ENCODE measurements around the gene KLF7. TPM values are rescaled to one million over a fixed set of nuclear protein-coding genes. Genes with fewer than 3 reads are reported as not detected.

KLF7 gene
- total RNA-seq, 1 experiment from 2014 or later = 15.4 TPM

DNA sequence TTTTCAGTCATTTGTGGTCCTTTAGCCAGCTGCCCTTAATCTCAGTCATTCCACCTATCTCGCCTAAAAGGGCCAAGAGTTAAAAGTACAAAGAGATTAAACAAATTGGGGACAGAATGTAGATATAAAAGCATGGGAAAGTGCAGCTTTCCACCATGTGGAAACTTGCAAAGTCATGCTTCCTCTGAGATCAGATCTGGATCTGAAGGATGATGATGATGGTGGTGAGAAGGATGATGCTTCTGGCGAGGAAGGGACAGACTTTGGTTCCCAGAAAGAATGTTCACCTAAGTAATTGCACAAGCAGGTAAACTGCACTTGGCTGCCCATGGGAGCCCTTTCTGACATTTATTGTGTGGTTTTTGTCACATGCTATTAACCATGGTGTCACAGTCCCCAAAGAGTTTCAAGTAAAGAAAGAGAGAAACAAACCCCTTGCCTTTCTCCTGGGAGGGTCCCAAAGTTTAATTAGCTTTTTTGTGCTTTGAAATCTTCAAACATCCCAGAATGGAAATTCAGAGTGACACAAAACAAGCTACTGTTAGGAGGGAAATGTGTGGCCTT, 34.7 kb downstream of the KLF7 start:
- ATAC-seq = no peak
- RAD21 ChIA-PET (ENCODE audit: low non-redundant PET in 1 of 2, low total read pairs in 2 of 2, uncharacterized antibody in 2 of 2, unreplicated experiment in 2 of 2) = no interaction called here
- POLR2A ChIA-PET = no interaction called here
- Histone ChIP-seq H3K9ac (ENCODE audit: low read length) (no peak overlapping the region), H4K20me1 (ENCODE audit: insufficient read depth) (no peaks in the 10 kb centered on the region), H3K9me2 (ENCODE audit: insufficient read depth) (no peaks in the 10 kb centered on the region), H2AFZ (ENCODE audit: low read depth, low read length, poor library complexity, severe bottlenecking) (no peak overlapping the region), H3K4me1 (ENCODE audit: control insufficient read depth in 1 of 2, insufficient read depth in 2 of 2, low read length in 2 of 2) (peaks cover 0 to 20% of the 10 kb centered on the region in 2 experiments; a peak in 3 of 4 replicates), H3K79me2 (ENCODE audit: insufficient read depth, low read length) (no peaks in the 10 kb centered on the region), H3K27me3 (ENCODE audit: insufficient read depth, low read length) (no peaks in the 10 kb centered on the region), H3K27ac (ENCODE audit: low read depth, low read length) (no peak overlapping the region), H3K4me2 (ENCODE audit: low read length) (no peak overlapping the region), H3K4me3 (replicated peaks in 1 of 2; ENCODE audit: low read depth in 1 of 2, low read length in 2 of 2) (no peak overlapping the region), H3K9me3 (ENCODE audit: control insufficient read depth in 1 of 2, insufficient read depth in 1 of 2, low read depth in 1 of 2, low read length in 2 of 2) (no peaks in the 10 kb centered on the region), H3K36me3 (ENCODE audit: control insufficient read depth in 1 of 2, insufficient read depth in 2 of 2, low read length in 2 of 2) (no peaks in the 10 kb centered on the region)
- no peak for DNase-seq (ENCODE audit: low read depth, low spot score)
- CTCF ChIA-PET = no interaction called here
- no TSS peak for BruUV-seq (replicated peaks)
- TF ChIP-seq CBX3 (IDR thresholded peaks at IDR 0.05; ENCODE audit: low read depth) (no peak), POLR2A (IDR thresholded peaks at IDR 0.05; ENCODE audit: borderline replicate concordance, extremely low read depth, insufficient read depth, insufficient read length) (no peak), SRF (IDR thresholded peaks at IDR 0.05; ENCODE audit: low read depth) (no peak), EGR1 (IDR thresholded peaks at IDR 0.05; ENCODE audit: low read depth) (no peak), SIN3A (IDR thresholded peaks at IDR 0.05; ENCODE audit: low read depth) (no peak), ZNF274 (IDR thresholded peaks at IDR 0.05; ENCODE audit: low read depth, low read length) (no peak), CEBPB (IDR thresholded peaks at IDR 0.05; ENCODE audit: low read depth) (no peak)
- TF ChIP-seq, protein P1, sequence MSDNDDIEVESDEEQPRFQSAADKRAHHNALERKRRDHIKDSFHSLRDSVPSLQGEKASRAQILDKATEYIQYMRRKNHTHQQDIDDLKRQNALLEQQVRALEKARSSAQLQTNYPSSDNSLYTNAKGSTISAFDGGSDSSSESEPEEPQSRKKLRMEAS (IDR thresholded peaks at IDR 0.05) = no peak
- intact Hi-C loops (cut with micrococcal nuclease) = no loop called here

DNA sequence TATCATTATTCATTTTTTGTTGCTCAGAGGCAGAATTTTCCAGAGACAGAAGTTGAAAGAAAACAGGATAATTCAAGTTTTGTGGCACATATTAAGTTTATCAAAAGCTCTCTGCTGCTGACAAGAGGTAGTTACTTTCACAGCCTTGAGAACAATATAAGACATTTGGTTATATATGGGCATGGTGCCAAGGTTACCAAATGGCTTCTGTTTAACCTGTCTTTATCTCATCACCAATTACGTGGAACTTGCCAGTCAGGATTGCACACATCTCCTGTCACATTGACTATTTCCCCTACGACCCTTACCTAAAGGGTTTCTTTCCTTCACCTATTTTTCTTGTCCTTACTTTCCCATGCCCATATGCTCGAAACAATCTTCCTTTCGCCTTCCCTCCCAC, 35.9 kb downstream of the KLF7 start:
- intact Hi-C loops (cut with micrococcal nuclease) = no loop called here
- Histone ChIP-seq H3K9me3 (ENCODE audit: control insufficient read depth in 1 of 2, insufficient read depth in 1 of 2, low read depth in 1 of 2, low read length in 2 of 2) (no peaks in the 10 kb centered on the region), H3K79me2 (ENCODE audit: insufficient read depth, low read length) (no peaks in the 10 kb centered on the region), H3K27ac (ENCODE audit: low read depth, low read length) (no peak overlapping the region), H3K9ac (ENCODE audit: low read length) (no peak overlapping the region), H4K20me1 (ENCODE audit: insufficient read depth) (no peaks in the 10 kb centered on the region), H3K27me3 (ENCODE audit: insufficient read depth, low read length) (no peaks in the 10 kb centered on the region), H3K4me2 (ENCODE audit: low read length) (no peak overlapping the region), H3K4me3 (replicated peaks in 1 of 2; ENCODE audit: low read depth in 1 of 2, low read length in 2 of 2) (no peak overlapping the region), H3K4me1 (ENCODE audit: control insufficient read depth in 1 of 2, insufficient read depth in 2 of 2, low read length in 2 of 2) (peaks cover 0 to 20% of the 10 kb centered on the region in 2 experiments; a peak in 3 of 4 replicates), H3K9me2 (ENCODE audit: insufficient read depth) (no peaks in the 10 kb centered on the region), H3K36me3 (ENCODE audit: control insufficient read depth in 1 of 2, insufficient read depth in 2 of 2, low read length in 2 of 2) (no peaks in the 10 kb centered on the region), H2AFZ (ENCODE audit: low read depth, low read length, poor library complexity, severe bottlenecking) (no peak overlapping the region)
- ChIA-PET CTCF (no interaction called here), RAD21 (ENCODE audit: low non-redundant PET in 1 of 2, low total read pairs in 2 of 2, uncharacterized antibody in 2 of 2, unreplicated experiment in 2 of 2) (no interaction called here), POLR2A (no interaction called here)
- no peak for DNase-seq (ENCODE audit: low read depth, low spot score)
- no peak for TF ChIP-seq REST (IDR thresholded peaks at IDR 0.05; ENCODE audit: low read depth)
- no peak for TF ChIP-seq CEBPB (IDR thresholded peaks at IDR 0.05; ENCODE audit: low read depth)
- no peak for TF ChIP-seq TCF7L2 (IDR thresholded peaks at IDR 0.05; ENCODE audit: borderline replicate concordance, extremely low read depth, insufficient read depth, insufficient read length)
- no peak for TF ChIP-seq ZNF274 (IDR thresholded peaks at IDR 0.05; ENCODE audit: low read depth, low read length)
- no peak for TF ChIP-seq SP1 (IDR thresholded peaks at IDR 0.05; ENCODE audit: low read depth)
- no peak for TF ChIP-seq EGR1 (IDR thresholded peaks at IDR 0.05; ENCODE audit: low read depth)
- no peak for TF ChIP-seq EZH2phosphoT487 (IDR thresholded peaks at IDR 0.05; ENCODE audit: borderline replicate concordance)
- TF ChIP-seq, protein P1 (IDR thresholded peaks at IDR 0.05) = no peak
- TF ChIP-seq FOSL1 (IDR thresholded peaks at IDR 0.05; ENCODE audit: low read depth) = no peak
- no peak for TF ChIP-seq ELF1 (IDR thresholded peaks at IDR 0.05; ENCODE audit: borderline replicate concordance, low read depth)
- no peak for TF ChIP-seq POLR2A (IDR thresholded peaks at IDR 0.05; ENCODE audit: borderline replicate concordance, extremely low read depth, insufficient read depth, insufficient read length)
- BruUV-seq (replicated peaks) = no TSS peak
- ATAC-seq = no peak
